Muscle layer of colon (tissue), 2 donors: ENCODE data around the gene PTMA.

Experiments
- H3K27ac ChIP-seq: one replicate; pipeline ENCODE4 v1.7.0; 2013; ENCODE audit warnings: low read depth, mild to moderate bottlenecking, low read length, moderate library complexity
- H3K27me3 ChIP-seq, 2 donors: one replicate each; pipeline ENCODE4 v1.7.0; 2013; ENCODE audit warnings: low read length in 2 of 2, mild to moderate bottlenecking in 2 of 2; ENCODE audit not compliant: insufficient read depth in 2 of 2, control insufficient read depth in 1 of 2
- H3K36me3 ChIP-seq: one replicate; pipeline ENCODE4 v1.7.0; 2013; ENCODE audit warnings: mild to moderate bottlenecking, low read length; ENCODE audit not compliant: insufficient read depth
- H3K4me1 ChIP-seq: one replicate; pipeline ENCODE4 v1.7.0; 2013; ENCODE audit warnings: mild to moderate bottlenecking, low read length; ENCODE audit not compliant: insufficient read depth
- H3K4me3 ChIP-seq, 2 donors: one replicate each; pipeline ENCODE4 v1.7.0; 2013; ENCODE audit warnings: low read length in 2 of 2, low read depth in 1 of 2, mild to moderate bottlenecking in 1 of 2, moderate library complexity in 1 of 2
- H3K9ac ChIP-seq: one replicate; pipeline ENCODE4 v1.7.0; 2013; ENCODE audit warnings: low read length
- H3K9me3 ChIP-seq: one replicate; pipeline ENCODE4 v1.7.0; 2013; ENCODE audit warnings: mild to moderate bottlenecking, low read length
- donor health status: abdominal sarcoma.
- donor health status: Adenocarcinoma of cecum.

Gene PTMA

DNA sequence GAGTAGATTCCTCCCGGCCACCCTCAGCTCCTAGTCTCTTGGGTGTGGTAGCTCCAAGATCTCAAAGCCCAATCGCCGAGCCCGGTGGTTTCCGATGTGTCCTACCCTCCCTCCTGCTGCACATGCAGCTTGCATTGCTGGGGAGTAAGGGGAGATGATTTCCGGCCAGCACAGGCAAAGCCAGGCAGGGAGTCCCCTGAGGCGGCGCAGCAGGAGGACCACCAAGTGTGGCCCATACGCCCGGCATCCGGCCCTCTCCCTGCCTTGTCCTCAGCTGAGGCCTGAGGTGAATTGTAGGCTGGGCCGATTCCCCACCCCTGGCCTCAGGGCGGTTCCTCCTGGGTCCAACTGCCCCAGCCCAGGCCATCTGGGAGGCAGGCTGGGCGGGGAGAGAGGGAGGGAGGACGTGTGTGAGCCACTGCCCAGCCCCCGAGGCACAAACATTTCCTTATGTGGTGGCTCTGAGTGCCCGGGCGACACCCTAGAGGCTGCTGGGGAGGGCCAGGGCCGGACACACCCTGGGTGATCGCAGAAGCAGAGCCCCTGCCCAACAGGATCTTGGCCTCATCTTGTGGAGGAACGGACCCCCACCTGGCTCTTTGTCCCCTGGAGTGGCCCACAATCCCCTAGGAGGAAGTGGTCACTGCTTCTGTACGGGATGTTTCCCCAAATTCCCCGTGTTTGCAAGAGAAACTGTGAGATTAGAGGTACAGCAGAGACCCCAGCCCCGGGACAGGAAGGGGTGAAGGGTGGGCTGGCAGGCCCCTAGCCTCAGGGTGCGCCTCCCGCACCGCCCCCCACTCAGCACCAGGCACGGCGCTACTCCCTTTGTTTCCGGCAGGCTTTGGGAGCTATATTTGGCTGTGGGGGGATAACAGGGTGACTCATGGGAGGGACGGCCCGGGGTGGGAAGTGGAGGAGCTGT lies 41.9 kb upstream of the PTMA start:
- Histone ChIP-seq H3K9ac (peak overlapping the region; percentile 87), H3K27me3 (no peaks in the 10 kb centered on the region), H3K36me3 (no peaks in the 10 kb centered on the region), H3K4me1 (peaks cover 34% of the 10 kb centered on the region), H3K4me3 (peak overlapping the region; percentile 68 to 69), H3K9me3 (no peaks in the 10 kb centered on the region), H3K27ac (peak overlapping the region; percentile 99)

DNA sequence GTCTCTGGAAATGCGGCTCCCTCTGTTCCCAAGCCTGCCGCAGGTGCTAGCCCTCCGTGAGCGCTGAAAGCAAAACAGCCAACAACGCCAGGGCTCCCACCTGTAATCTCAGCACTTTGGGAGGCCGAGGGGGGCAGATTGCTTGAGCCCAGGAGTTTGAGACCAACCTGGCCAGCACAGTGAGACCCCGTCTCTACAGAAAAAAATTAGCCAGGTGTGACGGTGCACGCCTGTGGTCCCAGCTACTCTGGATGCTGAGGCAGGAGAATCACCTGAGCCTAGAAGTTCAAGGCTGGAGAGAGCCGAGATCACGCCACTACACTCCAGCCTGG lies 41.3 kb upstream of the PTMA start:
- peak overlapping the region; percentile 99 for H3K27ac ChIP-seq
- H3K9me3 ChIP-seq = no peaks in the 10 kb centered on the region
- H3K4me1 ChIP-seq = peaks cover 29% of the 10 kb centered on the region
- no peaks in the 10 kb centered on the region for H3K27me3 ChIP-seq
- H3K9ac ChIP-seq = peak overlapping the region; percentile 87
- peak overlapping the region; percentile 68 to 69 for H3K4me3 ChIP-seq
- H3K36me3 ChIP-seq = no peaks in the 10 kb centered on the region

DNA sequence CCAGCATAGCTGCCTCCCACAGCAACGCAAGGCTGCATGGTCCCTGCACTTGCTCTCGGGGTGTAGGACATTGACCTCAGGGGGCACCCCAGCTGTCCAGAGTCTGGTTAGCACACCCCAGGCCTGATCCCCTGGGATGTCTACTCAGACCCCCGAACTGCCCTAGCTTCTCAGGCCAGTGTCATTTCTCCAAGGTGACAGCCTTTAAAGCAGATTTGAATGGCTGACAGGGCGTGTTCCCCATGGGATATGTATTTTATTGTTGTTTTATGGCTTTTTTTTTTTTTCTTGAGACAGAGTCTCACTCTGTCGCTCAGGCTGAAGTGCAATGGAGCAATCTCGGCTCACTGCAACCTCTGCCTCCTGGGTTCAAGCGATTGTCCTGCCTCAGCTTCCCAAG lies 40.8 kb upstream of the PTMA start:
- H3K9me3 ChIP-seq = no peaks in the 10 kb centered on the region
- H3K36me3 ChIP-seq = no peaks in the 10 kb centered on the region
- peak overlapping the region in 1 of 2 donors; percentile 68 for H3K4me3 ChIP-seq
- no peaks in the 10 kb centered on the region for H3K27me3 ChIP-seq
- H3K27ac ChIP-seq = peak overlapping the region; percentile 99
- H3K4me1 ChIP-seq = peaks cover 32% of the 10 kb centered on the region
- peak overlapping the region; percentile 87 for H3K9ac ChIP-seq

- Histone ChIP-seq H3K27me3 (no peaks in the 10 kb centered on the region), H3K27ac (no peak overlapping the region), H3K9me3 (no peaks in the 10 kb centered on the region), H3K4me3 (no peak overlapping the region), H3K9ac (no peak overlapping the region), H3K36me3 (no peaks in the 10 kb centered on the region), H3K4me1 (peaks cover 33% of the 10 kb centered on the region)
Observed at GRCh38 chr2:231668981-231669380, 39.3 kb upstream of the PTMA start.

DNA sequence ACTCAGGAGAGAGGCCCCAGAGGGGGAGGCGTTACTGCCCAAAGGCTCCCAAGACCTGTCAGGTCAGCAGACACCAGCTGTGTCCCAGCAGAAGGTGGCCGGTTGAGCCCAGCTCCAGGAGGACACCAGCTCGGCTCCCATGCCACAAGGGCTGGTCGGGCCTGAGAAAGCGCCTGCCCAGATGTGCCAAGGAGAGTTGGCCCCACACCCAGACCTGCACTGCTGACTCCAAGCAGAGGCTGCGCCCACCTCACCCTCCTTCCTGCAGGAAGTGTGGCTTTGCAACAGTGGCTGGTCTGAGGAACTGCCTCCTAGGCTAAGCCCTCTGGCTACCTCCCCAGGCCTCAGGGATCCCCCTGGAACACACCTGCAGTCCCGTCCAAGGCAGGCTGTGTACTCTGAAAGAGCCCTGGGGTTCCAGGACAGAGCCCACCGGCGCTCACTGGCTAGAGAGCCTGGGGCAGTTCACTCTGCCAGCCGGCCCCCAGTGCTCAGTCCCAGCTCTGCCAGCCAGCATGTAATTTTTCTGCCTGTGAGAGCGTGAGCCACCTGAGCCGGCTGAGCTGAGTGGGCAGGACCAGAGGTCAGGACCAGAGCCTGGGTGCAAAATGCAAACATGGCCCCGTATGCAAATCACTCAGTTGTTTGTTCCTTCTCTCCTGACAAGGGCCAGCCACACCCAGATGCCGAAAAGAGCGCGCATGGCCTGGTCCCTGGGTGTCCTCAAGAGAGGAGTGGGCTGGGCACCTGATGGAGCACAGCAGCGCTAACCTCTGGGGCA lies 36.9 kb upstream of the PTMA start:
- H3K4me3 ChIP-seq = no peak overlapping the region
- H3K36me3 ChIP-seq = no peaks in the 10 kb centered on the region
- peak overlapping the region; percentile 60 for H3K27ac ChIP-seq
- no peaks in the 10 kb centered on the region for H3K9me3 ChIP-seq
- no peak overlapping the region for H3K9ac ChIP-seq
- no peaks in the 10 kb centered on the region for H3K27me3 ChIP-seq
- H3K4me1 ChIP-seq = peaks cover 38% of the 10 kb centered on the region

DNA sequence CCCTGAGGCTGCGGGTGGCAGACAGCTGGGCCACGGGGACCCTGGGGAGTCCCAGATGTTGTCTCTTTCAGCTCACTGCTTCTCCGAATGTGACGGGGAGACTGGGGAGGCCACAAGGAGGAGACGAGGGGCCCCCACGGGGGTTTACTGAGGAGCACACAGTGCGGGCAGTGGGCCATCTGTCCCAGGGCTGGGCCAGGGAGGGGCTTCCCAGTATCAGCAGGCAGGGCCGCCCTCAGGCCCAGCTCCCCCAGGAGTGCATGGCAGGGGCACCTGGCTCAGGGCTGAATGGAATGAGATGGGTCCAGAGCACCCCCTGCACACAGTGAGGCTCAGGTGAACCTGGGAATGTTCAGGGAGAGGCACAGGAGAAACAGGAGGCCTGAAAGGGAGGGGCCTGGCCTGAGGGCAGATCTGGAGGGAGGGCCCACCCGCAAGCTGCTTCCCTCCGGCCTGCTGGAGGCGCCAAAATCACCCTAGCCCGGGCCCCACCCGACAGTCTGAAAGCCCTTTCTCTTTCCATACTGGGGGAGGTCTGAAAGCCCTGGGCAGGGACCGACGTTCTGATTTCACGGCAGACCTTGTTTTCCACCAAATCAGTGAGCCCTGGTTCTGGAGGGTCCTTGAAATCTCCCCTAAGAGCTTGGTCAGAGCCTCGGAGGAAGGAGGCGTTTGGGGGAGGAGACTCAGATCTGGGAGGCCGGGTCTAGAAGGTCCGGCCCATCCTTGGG lies 35.5 kb upstream of the PTMA start:
- Histone ChIP-seq H3K9me3 (no peaks in the 10 kb centered on the region), H3K27ac (peak overlapping the region; percentile 70), H3K4me1 (peaks cover 30% of the 10 kb centered on the region), H3K36me3 (no peaks in the 10 kb centered on the region), H3K4me3 (no peak overlapping the region), H3K27me3 (no peaks in the 10 kb centered on the region), H3K9ac (no peak overlapping the region)

DNA sequence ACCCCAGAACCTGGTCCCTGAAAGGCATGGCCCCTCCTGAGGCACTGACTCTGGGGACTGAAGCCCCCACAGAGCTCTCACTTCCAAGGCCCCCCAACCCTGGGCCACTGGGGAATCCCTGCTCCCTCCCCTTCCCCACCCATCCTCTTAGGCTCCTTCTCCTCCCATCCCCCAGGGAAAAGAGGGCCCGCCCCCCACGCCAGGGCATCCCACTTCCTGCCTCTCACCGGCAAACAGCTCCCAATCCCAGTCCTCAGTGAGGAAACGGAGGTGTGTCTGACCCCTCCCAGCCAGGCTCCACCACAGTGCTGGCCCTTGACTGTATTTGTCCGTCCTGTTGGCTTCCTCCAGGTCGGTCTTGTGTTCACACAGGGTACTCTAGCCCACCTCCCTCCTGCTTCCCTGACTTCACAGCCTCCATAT lies 35.0 kb upstream of the PTMA start:
- H3K9ac ChIP-seq = no peak overlapping the region
- no peaks in the 10 kb centered on the region for H3K36me3 ChIP-seq
- H3K9me3 ChIP-seq = no peaks in the 10 kb centered on the region
- peak overlapping the region; percentile 97 for H3K27ac ChIP-seq
- H3K27me3 ChIP-seq = no peaks in the 10 kb centered on the region
- H3K4me3 ChIP-seq = no peak overlapping the region
- peaks cover 30% of the 10 kb centered on the region for H3K4me1 ChIP-seq

GRCh38 chr2:231674587-231675338 lies 33.6 kb upstream of the PTMA start:
- Histone ChIP-seq H3K9me3 (no peaks in the 10 kb centered on the region), H3K4me3 (no peak overlapping the region), H3K36me3 (no peaks in the 10 kb centered on the region), H3K4me1 (peaks cover 30% of the 10 kb centered on the region), H3K27ac (peak overlapping the region; percentile 97), H3K9ac (peak overlapping the region; percentile 65), H3K27me3 (no peaks in the 10 kb centered on the region)

- Histone ChIP-seq H3K27ac (no peak overlapping the region), H3K9ac (no peak overlapping the region), H3K4me3 (no peak overlapping the region), H3K9me3 (no peaks in the 10 kb centered on the region), H3K27me3 (no peaks in the 10 kb centered on the region), H3K36me3 (no peaks in the 10 kb centered on the region), H3K4me1 (peaks cover 34% of the 10 kb centered on the region)
Observed at GRCh38 chr2:231676243-231676642, 32.1 kb upstream of the PTMA start.

GRCh38 chr2:231677632-231678104 lies 30.7 kb upstream of the PTMA start:
- peaks cover 36% of the 10 kb centered on the region for H3K4me1 ChIP-seq
- H3K9ac ChIP-seq = no peak overlapping the region

More at GRCh38 chr2:231677632-231678104, 30.7 kb upstream of the PTMA start:
- Histone ChIP-seq H3K27me3 (no peaks in the 10 kb centered on the region), H3K36me3 (no peaks in the 10 kb centered on the region), H3K9me3 (no peaks in the 10 kb centered on the region), H3K4me3 (no peak overlapping the region), H3K27ac (no peak overlapping the region)
